ENCODE results near the gene AFF4. TPM values are rescaled to one million over a fixed set of nuclear protein-coding genes. Genes with fewer than 3 reads are reported as not detected.
"Not testable (repeated sequence)": the region's sequence is repeated elsewhere in the genome, so short reads cannot be mapped to it uniquely, and the experiment has no call there.

AFF4 gene
- total RNA-seq, 1 donor from 2014 or later: 128 TPM

DNA sequence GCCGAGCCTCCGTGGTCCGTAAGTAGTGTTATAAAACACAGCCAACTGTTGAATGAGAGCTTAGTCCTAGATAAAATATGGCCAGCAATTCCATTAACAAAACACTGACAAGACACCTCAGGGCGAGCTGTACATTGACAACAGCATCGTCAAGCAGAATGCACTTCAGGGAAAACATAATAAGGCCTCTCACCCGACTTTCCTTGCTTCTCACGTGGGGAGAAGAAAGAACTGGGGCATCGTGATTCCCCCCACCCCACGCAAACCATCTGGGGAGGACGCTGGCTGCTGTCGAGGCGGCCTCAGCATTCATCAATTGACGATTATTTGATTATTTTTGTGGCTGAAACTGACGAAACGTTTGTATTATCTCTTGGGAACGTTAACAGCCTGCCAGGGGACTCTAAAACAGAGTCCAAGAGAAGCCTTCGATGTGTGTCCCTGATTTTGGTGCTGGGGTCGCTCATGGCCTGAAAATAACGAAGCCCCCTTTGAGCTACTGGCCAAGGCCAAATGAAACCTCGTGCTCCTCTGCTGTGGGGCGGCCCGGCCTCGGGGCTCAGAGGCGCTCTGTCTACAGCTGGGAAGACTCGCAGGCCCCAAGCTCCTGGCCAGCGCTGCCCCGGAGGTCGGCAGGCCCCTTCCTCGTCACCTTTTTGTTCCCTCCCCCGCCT lies 97.6 kb downstream of the AFF4 start:
- Mint-ChIP-seq H3K4me1 (ENCODE audit: low read depth) (peaks cover 25% of the 10 kb centered on the region), H3K9me3 (ENCODE audit: low read depth) (no peaks in the 10 kb centered on the region), H3K4me3 (ENCODE audit: unreplicated experiment) (peak overlapping the region; percentile 100), H3K27me3 (ENCODE audit: low read depth) (no peaks in the 10 kb centered on the region), H3K27ac (ENCODE audit: unreplicated experiment) (peak overlapping the region; percentile 100), H3K36me3 (ENCODE audit: low read depth) (peaks cover 4% of the 10 kb centered on the region)
- TF ChIP-seq CTCF (IDR thresholded peaks at IDR 0.05): no peak
- no peak for DNase-seq (ENCODE audit: low spot score)

- Mint-ChIP-seq H3K4me3 (ENCODE audit: unreplicated experiment) (no peak overlapping the region), H3K9me3 (ENCODE audit: low read depth) (no peaks in the 10 kb centered on the region), H3K27ac (ENCODE audit: unreplicated experiment) (no peak overlapping the region), H3K36me3 (ENCODE audit: low read depth) (no peaks in the 10 kb centered on the region), H3K4me1 (ENCODE audit: low read depth) (peaks cover 3% of the 10 kb centered on the region), H3K27me3 (ENCODE audit: low read depth) (no peaks in the 10 kb centered on the region)
- TF ChIP-seq CTCF (IDR thresholded peaks at IDR 0.05): no peak
- DNase-seq (ENCODE audit: low spot score): no peak
Measured at GRCh38 chr5:132860742-132861141, 102.7 kb downstream of the AFF4 start.

DNA sequence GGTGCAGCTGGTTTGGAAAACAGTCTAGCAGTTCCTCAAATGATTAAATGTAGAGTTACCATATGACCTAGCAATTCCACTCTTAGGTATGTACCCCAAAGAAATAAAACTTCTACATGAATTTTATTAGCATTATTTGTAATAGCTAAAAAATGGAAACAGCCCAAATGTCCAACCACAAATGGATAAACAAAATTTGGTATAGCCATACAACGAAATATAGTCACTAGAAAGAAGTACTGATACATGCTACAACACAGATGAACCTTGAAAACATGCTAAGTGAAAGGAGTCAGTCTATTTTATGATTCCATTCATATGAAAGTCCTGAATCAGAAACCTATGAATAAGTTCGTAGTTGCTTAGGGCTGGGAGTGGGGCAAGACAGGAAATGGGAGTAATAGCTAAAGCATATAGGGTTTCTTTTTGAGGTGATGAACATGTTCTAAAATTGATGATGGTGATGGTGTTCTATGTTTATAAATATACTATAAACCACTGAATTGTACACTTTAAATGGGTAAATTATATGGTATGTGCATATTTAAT lies 103.5 kb downstream of the AFF4 start:
- TF ChIP-seq CTCF (IDR thresholded peaks at IDR 0.05): no peak
- H3K4me1 Mint-ChIP-seq (ENCODE audit: low read depth): no peaks in the 10 kb centered on the region
- DNase-seq (ENCODE audit: low spot score): no peak
- H3K36me3 Mint-ChIP-seq (ENCODE audit: low read depth): no peaks in the 10 kb centered on the region
- no peaks in the 10 kb centered on the region for H3K9me3 Mint-ChIP-seq (ENCODE audit: low read depth)
- H3K4me3 Mint-ChIP-seq (ENCODE audit: unreplicated experiment): no peak overlapping the region
- peaks cover 2% of the 10 kb centered on the region for H3K27me3 Mint-ChIP-seq (ENCODE audit: low read depth)
- no peak overlapping the region for H3K27ac Mint-ChIP-seq (ENCODE audit: unreplicated experiment)

DNA sequence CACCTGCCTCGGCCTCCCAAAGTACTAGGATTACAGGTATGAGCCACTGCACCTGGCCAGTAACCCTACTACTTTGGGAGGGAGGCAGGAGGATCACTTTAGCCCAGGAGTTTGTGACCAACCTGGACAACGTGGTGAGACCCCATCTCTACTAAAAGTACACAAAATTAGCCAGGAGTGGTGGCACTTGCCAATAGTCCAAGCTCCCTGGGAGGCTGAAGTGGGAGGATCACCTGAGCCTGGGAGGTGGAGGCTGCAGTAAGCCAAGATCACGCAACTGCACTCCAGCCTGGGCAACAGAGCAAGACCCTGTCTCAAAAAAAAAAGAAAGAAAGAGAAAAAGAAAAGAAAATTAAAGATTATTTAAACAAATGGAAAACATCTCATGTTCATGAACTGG lies 107.4 kb downstream of the AFF4 start:
- Mint-ChIP-seq H3K9me3 (ENCODE audit: low read depth) (no peaks in the 10 kb centered on the region), H3K4me1 (ENCODE audit: low read depth) (no peaks in the 10 kb centered on the region), H3K27ac (ENCODE audit: unreplicated experiment) (no peak overlapping the region), H3K4me3 (ENCODE audit: unreplicated experiment) (no peak overlapping the region), H3K27me3 (ENCODE audit: low read depth) (peaks cover 2% of the 10 kb centered on the region), H3K36me3 (ENCODE audit: low read depth) (no peaks in the 10 kb centered on the region)
- TF ChIP-seq CTCF (IDR thresholded peaks at IDR 0.05): no peak
- DNase-seq (ENCODE audit: low spot score): no peak

GRCh38 chr5:132854992-132855391 lies 108.4 kb downstream of the AFF4 start:
- not testable (repeated sequence) for H3K4me1 Mint-ChIP-seq (ENCODE audit: low read depth); H3K4me3 Mint-ChIP-seq (ENCODE audit: unreplicated experiment); H3K27ac Mint-ChIP-seq (ENCODE audit: unreplicated experiment); H3K27me3 Mint-ChIP-seq (ENCODE audit: low read depth); DNase-seq (ENCODE audit: low spot score); H3K9me3 Mint-ChIP-seq (ENCODE audit: low read depth); H3K36me3 Mint-ChIP-seq (ENCODE audit: low read depth)

DNA sequence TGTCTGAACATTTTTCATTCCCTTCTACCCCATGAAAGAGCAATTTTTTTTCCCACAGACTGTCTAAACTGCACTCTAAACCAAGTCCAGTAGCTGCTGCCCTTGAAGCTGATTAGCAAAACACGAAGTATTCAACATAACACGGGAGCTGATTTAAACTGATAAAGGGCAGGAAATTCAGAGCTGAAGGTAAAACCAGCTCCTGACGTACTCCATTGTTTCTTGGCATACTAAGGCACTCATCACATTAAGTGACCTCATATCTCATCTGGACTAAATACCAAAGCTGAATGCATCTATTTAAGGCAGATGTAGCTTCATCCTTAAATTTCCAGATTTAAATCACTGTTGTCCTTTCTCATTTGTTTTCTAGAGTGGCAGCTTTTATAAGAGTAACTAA lies 109.1 kb downstream of the AFF4 start:
- Mint-ChIP-seq H3K9me3 (ENCODE audit: low read depth) (no peaks in the 10 kb centered on the region), H3K36me3 (ENCODE audit: low read depth) (no peaks in the 10 kb centered on the region), H3K27ac (ENCODE audit: unreplicated experiment) (no peak overlapping the region), H3K4me1 (ENCODE audit: low read depth) (no peaks in the 10 kb centered on the region), H3K27me3 (ENCODE audit: low read depth) (peaks cover 2% of the 10 kb centered on the region), H3K4me3 (ENCODE audit: unreplicated experiment) (no peak overlapping the region)
- DNase-seq (ENCODE audit: low spot score): no peak
- TF ChIP-seq CTCF (IDR thresholded peaks at IDR 0.05): no peak
